Epithelial cell of esophagus (primary cell): ENCODE measurements around the gene KHDC1.
"Not testable (repeated sequence)": the region's sequence is repeated elsewhere in the genome, so short reads cannot be mapped to it uniquely, and the experiment has no call there.

Experiments used
- DNase-seq: peaks from one replicate; pipeline ENCODE4 v3.0.0; 2010; ENCODE audit warnings: low read depth
- H3K4me3 ChIP-seq: 2 replicates; pipeline ENCODE4 v1.5.1; 2011; ENCODE audit warnings: mild to moderate bottlenecking, low read length, control low read depth
- CTCF ChIP-seq: IDR thresholded peaks from 2 replicates; pipeline ENCODE4 v1.5.1; 2011; ENCODE audit warnings: low read depth, mild to moderate bottlenecking, low read length, control low read depth, inconsistent platforms; ENCODE audit not compliant: insufficient read depth; ENCODE audit errors: missing control alignments

The KHDC1 gene

GRCh38 chr6:73200247-73200646, 62.7 kb downstream of the KHDC1 start:
- TF ChIP-seq CTCF, result no peak
- DNase-seq, result no peak
- H3K4me3 ChIP-seq, result no peak overlapping the region

GRCh38 chr6:73194744-73195143, 68.3 kb downstream of the KHDC1 start:
- DNase-seq, result no peak
- no peak for TF ChIP-seq CTCF
- no peak overlapping the region for H3K4me3 ChIP-seq

GRCh38 chr6:73193302-73193701, 69.7 kb downstream of the KHDC1 start:
- not testable (repeated sequence) for H3K4me3 ChIP-seq, DNase-seq
